Stimulated activated CD8-positive, alpha-beta memory T cell treated with anti-CD3 and anti-CD28 coated beads, Interleukin-15, amount 100 ng/mL, for 24 hours (primary cell): ENCODE data around the gene FBRSL1.
"Not testable (repeated sequence)": the region's sequence is repeated elsewhere in the genome, so short reads cannot be mapped to it uniquely, and the experiment has no call there.

ENCODE experiments used
- DNase-seq: peaks from one replicate; pipeline ENCODE4 v3.0.0-alpha.2; 2020; ENCODE audit warnings: low read depth

FBRSL1 gene

GRCh38 chr12:132471011-132471857 lies 18.7 kb upstream of the FBRSL1 start:
- no peak for DNase-seq

GRCh38 chr12:132471858-132472255 lies 18.1 kb upstream of the FBRSL1 start:
- no peak for DNase-seq

GRCh38 chr12:132472386-132472785 lies 17.6 kb upstream of the FBRSL1 start:
- DNase-seq, result no peak

- no peak for DNase-seq
Measured at GRCh38 chr12:132474237-132474741, 15.7 kb upstream of the FBRSL1 start.

GRCh38 chr12:132474799-132475303 lies 15.1 kb upstream of the FBRSL1 start:
- not testable (repeated sequence) for DNase-seq

- no peak for DNase-seq
Measured at GRCh38 chr12:132475304-132476037, 14.5 kb upstream of the FBRSL1 start.

GRCh38 chr12:132476038-132476414 lies 13.9 kb upstream of the FBRSL1 start:
- no peak for DNase-seq

- no peak for DNase-seq
Measured at GRCh38 chr12:132476421-132476820, 13.5 kb upstream of the FBRSL1 start.

GRCh38 chr12:132477017-132477702 lies 12.8 kb upstream of the FBRSL1 start:
- DNase-seq, result no peak

- DNase-seq, result no peak
Measured at GRCh38 chr12:132477703-132478432, 12.1 kb upstream of the FBRSL1 start.

GRCh38 chr12:132478433-132478803 lies 11.5 kb upstream of the FBRSL1 start:
- no peak for DNase-seq

- no peak for DNase-seq
Measured at GRCh38 chr12:132478845-132479244, 11.1 kb upstream of the FBRSL1 start.

- no peak for DNase-seq
Measured at GRCh38 chr12:132479291-132479690, 10.7 kb upstream of the FBRSL1 start.

GRCh38 chr12:132479938-132480622 lies 9.9 kb upstream of the FBRSL1 start:
- DNase-seq, result no peak

- DNase-seq, result no peak
Measured at GRCh38 chr12:132480623-132481132, 9.3 kb upstream of the FBRSL1 start.

- no peak for DNase-seq
Measured at GRCh38 chr12:132481345-132481744, 8.6 kb upstream of the FBRSL1 start.

- no peak for DNase-seq
Measured at GRCh38 chr12:132481771-132482745, 7.9 kb upstream of the FBRSL1 start.

GRCh38 chr12:132482771-132483170 lies 7.2 kb upstream of the FBRSL1 start:
- DNase-seq, result no peak

- DNase-seq, result no peak
Measured at GRCh38 chr12:132483208-132483607, 6.7 kb upstream of the FBRSL1 start.

GRCh38 chr12:132483612-132484011 lies 6.3 kb upstream of the FBRSL1 start:
- DNase-seq, result no peak
